Activated CD4-positive, alpha-beta T cell treated with anti-CD3 and anti-CD28 coated beads for 36 hours (primary cell): ENCODE results near the gene DNMT3A. TPM values are rescaled to one million over a fixed set of nuclear protein-coding genes. Genes with fewer than 3 reads are reported as not detected.

Experiments used
- ATAC-seq: fragments of 200-7000 bp; cut with Tn5 transposase; one replicate; pipeline ENCODE4 v1.10.0; 2021; ENCODE audit warnings: mild to moderate bottlenecking, moderate library complexity
- CTCF ChIA-PET: fragments of 350-600 bp; sonication (Branson Sonifier 250); formaldehyde crosslinking; loops from one replicate; lab custom pipeline; 2021; ENCODE audit warnings: antibody characterized with exemption; lab: Charles Lee
- POLR2A ChIA-PET: fragments of 350-600 bp; sonication (Branson Sonifier 250); formaldehyde crosslinking; loops from one replicate; lab custom pipeline; 2021; ENCODE audit warnings: antibody characterized with exemption, inconsistent platforms; lab: Charles Lee
- DNase-seq: peaks from one replicate; pipeline ENCODE4 v3.0.0-alpha.2; 2020
- H3K27ac Mint-ChIP-seq: one replicate; pipeline ENCODE4 v1.8.0; 2021; ENCODE audit warnings: mixed read lengths
- H3K27me3 Mint-ChIP-seq: one replicate; pipeline ENCODE4 v1.8.0; 2021; ENCODE audit warnings: mixed read lengths
- H3K36me3 Mint-ChIP-seq: one replicate; pipeline ENCODE4 v1.8.0; 2021; ENCODE audit warnings: low read depth, mixed read lengths
- H3K4me1 Mint-ChIP-seq: one replicate; pipeline ENCODE4 v1.8.0; 2021; ENCODE audit warnings: mixed read lengths
- H3K4me3 Mint-ChIP-seq: one replicate; pipeline ENCODE4 v1.8.0; 2021; ENCODE audit warnings: mild to moderate bottlenecking, moderate library complexity, mixed read lengths
- H3K9me3 Mint-ChIP-seq: one replicate; pipeline ENCODE4 v1.8.0; 2021; ENCODE audit warnings: low read depth, mixed read lengths
- intact Hi-C, 2 experiments: fragments of 100-400 bp; cut with DNase I in 1 of 2; cut with micrococcal nuclease in 1 of 2; formaldehyde crosslinking; loops; one replicate each; pipeline versions ENCODE4 v1.14.2 to v1.15.1; 2022 to 2024; cut with DNase I, micrococcal nuclease
- total RNA-seq, 2 experiments: library from RNA; stranded (reverse); gene quantifications; one replicate each; pipeline ENCODE4 v1.2.3, GENCODE V29; 2021

DNMT3A gene
- total RNA-seq, 2 experiments from 2014 or later = 62.3 to 76.2 TPM

GRCh38 chr2:25307949-25308557 is 33.7 kb downstream of the DNMT3A start:
- intact Hi-C loops = loop anchor here (2.0 to 5.0 kb wide), 2 partner anchors 215 to 354 kb away; no protein-coding TSS in a partner anchor
- CTCF ChIA-PET = interaction anchor here (0.6 to 2.5 kb wide), 10 partner anchors 15 to 357 kb away, joined by 3 to 14 read pairs (median 5); no protein-coding TSS in a partner anchor
- ATAC-seq = no peak
- Mint-ChIP-seq H3K4me3 (no peak overlapping the region), H3K4me1 (peaks cover 90% of the 10 kb centered on the region), H3K36me3 (peaks cover 67% of the 10 kb centered on the region), H3K27me3 (no peaks in the 10 kb centered on the region), H3K9me3 (no peaks in the 10 kb centered on the region), H3K27ac (no peak overlapping the region)
- POLR2A ChIA-PET = interaction anchor here (0.6 kb wide), 1 partner anchor 251 kb away, joined by 3 read pairs; no protein-coding TSS in a partner anchor
- no peak for DNase-seq

GRCh38 chr2:25306777-25307368 is 34.9 kb downstream of the DNMT3A start:
- ChIA-PET POLR2A (no interaction called here), CTCF (interaction anchor here (1.1 to 1.9 kb wide), 2 partner anchors 56 to 217 kb away, joined by 3 to 7 read pairs; no protein-coding TSS in a partner anchor)
- intact Hi-C loops = loop anchor here in 1 of 2 experiments (5.0 kb wide), 1 partner anchor 355 kb away; no protein-coding TSS in a partner anchor
- no peaks in the 10 kb centered on the region for H3K27me3 Mint-ChIP-seq
- H3K27ac Mint-ChIP-seq = peak overlapping the region; percentile 42
- H3K36me3 Mint-ChIP-seq = peaks cover 67% of the 10 kb centered on the region
- ATAC-seq (no peak), DNase-seq (no peak)
- H3K9me3 Mint-ChIP-seq = no peaks in the 10 kb centered on the region
- peaks cover 93% of the 10 kb centered on the region for H3K4me1 Mint-ChIP-seq
- H3K4me3 Mint-ChIP-seq = no peak overlapping the region

GRCh38 chr2:25305775-25306174 is 36.0 kb downstream of the DNMT3A start:
- Mint-ChIP-seq H3K27ac (no peak overlapping the region), H3K4me3 (no peak overlapping the region), H3K27me3 (no peaks in the 10 kb centered on the region), H3K36me3 (peaks cover 65% of the 10 kb centered on the region), H3K9me3 (no peaks in the 10 kb centered on the region), H3K4me1 (peaks cover 96% of the 10 kb centered on the region)
- no peak for ATAC-seq
- POLR2A ChIA-PET = no interaction called here
- CTCF ChIA-PET = interaction anchor here (0.7 to 1.7 kb wide), 5 partner anchors 9 to 56 kb away, joined by 3 to 6 read pairs (median 5); no protein-coding TSS in a partner anchor
- intact Hi-C loops = loop anchor here in 1 of 2 experiments (5.0 kb wide), 1 partner anchor 357 kb away; no protein-coding TSS in a partner anchor
- DNase-seq = no peak

GRCh38 chr2:25304826-25305596 is 36.7 kb downstream of the DNMT3A start:
- no peak overlapping the region for H3K4me3 Mint-ChIP-seq
- H3K27me3 Mint-ChIP-seq = no peaks in the 10 kb centered on the region
- H3K4me1 Mint-ChIP-seq = peaks cover 91% of the 10 kb centered on the region
- no peak for DNase-seq
- ChIA-PET POLR2A (no interaction called here), CTCF (interaction anchor here (0.6 to 2.2 kb wide), 7 partner anchors 9 to 216 kb away, joined by 3 to 9 read pairs (median 5); no protein-coding TSS in a partner anchor)
- intact Hi-C loops = loop anchor here in 1 of 2 experiments (5.0 kb wide), 1 partner anchor 357 kb away; no protein-coding TSS in a partner anchor
- peak overlapping the region; percentile 29 for H3K27ac Mint-ChIP-seq
- H3K36me3 Mint-ChIP-seq = peaks cover 62% of the 10 kb centered on the region
- no peaks in the 10 kb centered on the region for H3K9me3 Mint-ChIP-seq
- ATAC-seq = no peak

- DNase-seq (no peak), ATAC-seq (no peak)
- Mint-ChIP-seq H3K27ac (no peak overlapping the region), H3K36me3 (peaks cover 65% of the 10 kb centered on the region), H3K4me1 (peaks cover 85% of the 10 kb centered on the region), H3K9me3 (no peaks in the 10 kb centered on the region), H3K27me3 (no peaks in the 10 kb centered on the region), H3K4me3 (no peak overlapping the region)
- POLR2A ChIA-PET = no interaction called here
- intact Hi-C loops = no loop called here
- CTCF ChIA-PET = interaction anchor here (0.5 to 2.2 kb wide), 5 partner anchors 10 to 217 kb away, joined by 3 to 9 read pairs (median 4); no protein-coding TSS in a partner anchor
Measured at GRCh38 chr2:25304321-25304720, 37.4 kb downstream of the DNMT3A start.

- no peak for ATAC-seq
- Mint-ChIP-seq H3K27ac (no peak overlapping the region), H3K9me3 (no peaks in the 10 kb centered on the region), H3K27me3 (no peaks in the 10 kb centered on the region), H3K36me3 (peaks cover 65% of the 10 kb centered on the region), H3K4me1 (peaks cover 79% of the 10 kb centered on the region), H3K4me3 (no peak overlapping the region)
- ChIA-PET CTCF (interaction anchor here (0.5 to 2.9 kb wide), 4 partner anchors 9 to 139 kb away, joined by 3 to 12 read pairs (median 6); no protein-coding TSS in a partner anchor), POLR2A (no interaction called here)
- no peak for DNase-seq
- intact Hi-C loops = no loop called here
Measured at GRCh38 chr2:25303633-25304236, 38.0 kb downstream of the DNMT3A start.

- CTCF ChIA-PET = interaction anchor here (0.8 to 2.9 kb wide), 4 partner anchors 10 to 74 kb away, joined by 3 to 12 read pairs (median 6); partner anchors contain the start of gene DNMT3A
- Mint-ChIP-seq H3K4me1 (peaks cover 76% of the 10 kb centered on the region), H3K9me3 (no peaks in the 10 kb centered on the region), H3K36me3 (peaks cover 70% of the 10 kb centered on the region), H3K4me3 (no peak overlapping the region), H3K27ac (no peak overlapping the region), H3K27me3 (no peaks in the 10 kb centered on the region)
- no peak for ATAC-seq
- POLR2A ChIA-PET = no interaction called here
- intact Hi-C loops = no loop called here
- DNase-seq = no peak
Measured at GRCh38 chr2:25302758-25303375, 38.9 kb downstream of the DNMT3A start.

GRCh38 chr2:25301453-25302352 is 40.0 kb downstream of the DNMT3A start:
- no peaks in the 10 kb centered on the region for H3K9me3 Mint-ChIP-seq
- H3K4me1 Mint-ChIP-seq = peaks cover 74% of the 10 kb centered on the region
- POLR2A ChIA-PET = interaction anchor here (1.1 kb wide), 1 partner anchor 25 kb away, joined by 3 read pairs; no protein-coding TSS in a partner anchor
- H3K27me3 Mint-ChIP-seq = no peaks in the 10 kb centered on the region
- CTCF ChIA-PET = interaction anchor here (0.8 to 2.9 kb wide), 4 partner anchors 11 to 41 kb away, joined by 3 to 12 read pairs (median 4); partner anchors contain the start of gene DNMT3A
- peaks cover 60% of the 10 kb centered on the region for H3K36me3 Mint-ChIP-seq
- no peak overlapping the region for H3K4me3 Mint-ChIP-seq
- peak overlapping the region; percentile 48 for H3K27ac Mint-ChIP-seq
- DNase-seq = peak; percentile 90
- ATAC-seq = peak; percentile 95
- intact Hi-C loops = loop anchor here (1.0 to 2.0 kb wide), 7 partner anchors 13 to 257 kb away; no protein-coding TSS in a partner anchor

- H3K36me3 Mint-ChIP-seq = peaks cover 63% of the 10 kb centered on the region
Measured at GRCh38 chr2:25300001-25300400, 41.7 kb downstream of the DNMT3A start.

More at GRCh38 chr2:25300001-25300400, 41.7 kb downstream of the DNMT3A start:
- Mint-ChIP-seq H3K27ac (no peak overlapping the region), H3K4me3 (no peak overlapping the region), H3K9me3 (no peaks in the 10 kb centered on the region), H3K27me3 (no peaks in the 10 kb centered on the region), H3K4me1 (peaks cover 73% of the 10 kb centered on the region)
- ATAC-seq (no peak), DNase-seq (no peak)
- ChIA-PET CTCF (no interaction called here), POLR2A (no interaction called here)
- intact Hi-C loops = loop anchor here in 1 of 2 experiments (2.0 kb wide), 1 partner anchor 15 kb away; no protein-coding TSS in a partner anchor
